HCT116 (cell line): Measurements from ENCODE around the gene SLC8A1. TPM values are rescaled to one million over a fixed set of nuclear protein-coding genes. Genes with fewer than 3 reads are reported as not detected.

Source experiments
- ATAC-seq: fragments of 200-7000 bp; cut with Tn5 transposase; 2 replicates; pipeline ENCODE4 v1.9.1; 2020; ENCODE audit warnings: mild to moderate bottlenecking, moderate library complexity
- BruUV-seq: library from RNA; stranded (reverse); fragments of 400-500 nt; replicated peaks from 2 replicates; lab custom pipeline; 2021; lab: Mats Ljungman, UMichigan
- CTCF ChIA-PET: fragments of 300-600 bp; sonication (Branson Sonifier 250); formaldehyde crosslinking; loops from one replicate; lab custom pipeline; 2021; ENCODE audit warnings: antibody characterized with exemption; lab: Charles Lee
- POLR2A ChIA-PET: fragments of 300-600, 350-600 bp; sonication (Branson Sonifier 250); formaldehyde crosslinking; loops from one replicate; lab custom pipeline; 2021; ENCODE audit warnings: antibody characterized with exemption; lab: Charles Lee
- RAD21 ChIA-PET, 2 experiments: fragments of 300-600 bp; sonication (Branson Sonifier 250); formaldehyde crosslinking; loops; one replicate each; lab custom pipeline; 2023; ENCODE audit warnings: low total read pairs in 2 of 2; ENCODE audit not compliant: uncharacterized antibody in 2 of 2, unreplicated experiment in 2 of 2, low non-redundant PET in 1 of 2; lab: Charles Lee
- DNase-seq: peaks from one replicate; pipeline ENCODE4 v3.0.0-alpha.2; 2010; ENCODE audit warnings: low read depth, low spot score
- H2AFZ ChIP-seq: fragments of 200-600 bp; shearing (Covaris generic), sonication (generic); 2 replicates; pipeline ENCODE4 v1.6.1; 2017; ENCODE audit warnings: low read depth, mixed run types, mixed read lengths, antibody characterized with exemption, low read length; ENCODE audit not compliant: poor library complexity, severe bottlenecking
- H3K27ac ChIP-seq: 2 replicates; pipeline ENCODE4 v1.5.1; 2012; ENCODE audit warnings: low read depth, low read length
- H3K27me3 ChIP-seq: fragments of 200-600 bp; sonication (generic); 2 replicates; pipeline ENCODE4 v1.6.1; 2016; ENCODE audit warnings: mixed run types, low read length, mixed read lengths; ENCODE audit not compliant: insufficient read depth
- H3K36me3 ChIP-seq, 2 experiments: fragments of 200-500 bp in 1 of 2; fragments of 200-600 bp in 1 of 2; sonication (Bioruptor generic) in 1 of 2; sonication (generic) in 1 of 2; 2 replicates each; pipeline versions ENCODE4 v1.5.1 to v1.6.1; 2014 to 2016; ENCODE audit warnings: low read length in 2 of 2, inconsistent platforms in 1 of 2, mixed read lengths in 1 of 2, mixed run types in 1 of 2; ENCODE audit not compliant: insufficient read depth in 2 of 2, control insufficient read depth in 1 of 2
- H3K4me1 ChIP-seq, 2 experiments: fragments of 200-600 bp in 1 of 2; sonication (generic) in 1 of 2; 2 replicates each; pipeline versions ENCODE4 v1.5.1 to v1.6.1; 2012 to 2017; ENCODE audit warnings: low read length in 2 of 2, inconsistent platforms in 1 of 2, mild to moderate bottlenecking in 1 of 2, mixed read lengths in 1 of 2, mixed run types in 1 of 2, moderate library complexity in 1 of 2; ENCODE audit not compliant: insufficient read depth in 2 of 2, control insufficient read depth in 1 of 2
- H3K4me2 ChIP-seq: fragments of 200-600 bp; sonication (generic); 2 replicates; pipeline ENCODE4 v1.6.1; 2017; ENCODE audit warnings: mixed run types, low read length, mixed read lengths
- H3K4me3 ChIP-seq, 2 experiments: fragments of 200-600 bp in 1 of 2; sonication (generic) in 1 of 2; replicated peaks in 1 of 2; 2 replicates each; pipeline ENCODE4 v1.5.1; 2011 to 2016; ENCODE audit warnings: low read length in 2 of 2, control low read depth in 1 of 2, low read depth in 1 of 2, mild to moderate bottlenecking in 1 of 2, mixed read lengths in 1 of 2, mixed run types in 1 of 2
- H3K79me2 ChIP-seq: fragments of 200-600 bp; sonication (generic); 2 replicates; pipeline ENCODE4 v1.6.1; 2017; ENCODE audit warnings: mild to moderate bottlenecking, mixed run types, low read length, moderate library complexity, mixed read lengths; ENCODE audit not compliant: insufficient read depth
- H3K9ac ChIP-seq: fragments of 200-600 bp; sonication (generic); 2 replicates; pipeline ENCODE4 v1.6.1; 2016; ENCODE audit warnings: low read length, mixed read lengths
- H3K9me2 ChIP-seq: fragments of 200-600 bp; sonication (generic), shearing (Covaris generic); 2 replicates; pipeline ENCODE4 v1.6.1; 2017; ENCODE audit warnings: mixed run types, mild to moderate bottlenecking, moderate library complexity; ENCODE audit not compliant: insufficient read depth
- H3K9me3 ChIP-seq, 2 experiments: fragments of 200-500 bp in 1 of 2; fragments of 200-600 bp in 1 of 2; sonication (Bioruptor generic) in 1 of 2; sonication (generic) in 1 of 2; 2 replicates each; pipeline ENCODE4 v1.6.1; 2014 to 2017; ENCODE audit warnings: low read length in 2 of 2, mixed read lengths in 2 of 2, inconsistent platforms in 1 of 2, low read depth in 1 of 2, mild to moderate bottlenecking in 1 of 2, mixed run types in 1 of 2, moderate library complexity in 1 of 2; ENCODE audit not compliant: control insufficient read depth in 1 of 2, insufficient read depth in 1 of 2
- H4K20me1 ChIP-seq: fragments of 200-600 bp; sonication (generic), shearing (Covaris generic); 2 replicates; pipeline ENCODE4 v1.6.1; 2017; ENCODE audit warnings: mixed run types, mild to moderate bottlenecking, moderate library complexity; ENCODE audit not compliant: insufficient read depth
- CBX3 ChIP-seq: IDR thresholded peaks from 2 replicates; pipeline ENCODE4 v1.6.1; 2012; ENCODE audit warnings: low read depth
- CEBPB ChIP-seq: IDR thresholded peaks from 2 replicates; pipeline ENCODE4 v1.6.1; 2012; ENCODE audit warnings: low read depth
- EGR1 ChIP-seq: IDR thresholded peaks from 2 replicates; pipeline ENCODE4 v1.6.1; 2012; ENCODE audit warnings: low read depth
- FOSL1 ChIP-seq: IDR thresholded peaks from 2 replicates; pipeline ENCODE4 v1.6.1; 2012; ENCODE audit warnings: low read depth
- JUND ChIP-seq: IDR thresholded peaks from 2 replicates; pipeline ENCODE4 v1.6.1; 2012
- SP1 ChIP-seq: IDR thresholded peaks from 2 replicates; pipeline ENCODE4 v1.6.1; 2012; ENCODE audit warnings: low read depth
- SRF ChIP-seq: IDR thresholded peaks from 2 replicates; pipeline ENCODE4 v1.6.1; 2012; ENCODE audit warnings: low read depth
- YY1 ChIP-seq: IDR thresholded peaks from 2 replicates; pipeline ENCODE4 v1.6.1; 2011; ENCODE audit warnings: low read length, low read depth, moderate library complexity, mild to moderate bottlenecking; ENCODE audit not compliant: insufficient replicate concordance; ENCODE audit errors: extremely low read depth
- ZNF274 ChIP-seq: fragments of 200-500 bp; sonication (Bioruptor generic); IDR thresholded peaks from 2 replicates; pipeline ENCODE4 v1.6.1; 2014; ENCODE audit warnings: mild to moderate bottlenecking, low read depth, low read length, inconsistent platforms
- intact Hi-C: fragments of 100-400 bp; cut with micrococcal nuclease; formaldehyde crosslinking; loops from 2 replicates; pipeline ENCODE4 v1.10.0; 2022
- total RNA-seq: library from RNA; stranded (reverse); gene quantifications from one replicate; pipeline ENCODE4 v1.2.1, GENCODE V29; 2021; ENCODE audit not compliant: unreplicated experiment
- TF ChIP-seq, protein P1 (sequence below): IDR thresholded peaks from 2 replicates; pipeline ENCODE4 v1.6.1; 2012; ENCODE audit warnings: low read depth
- TF ChIP-seq, protein P2 (sequence below): IDR thresholded peaks from 2 replicates; pipeline ENCODE4 v1.6.1; 2012
- TF ChIP-seq, protein P3 (sequence below), 3 experiments: fragments of 200-600 bp in 1 of 3; sonication (generic) in 1 of 3; IDR thresholded peaks in 2 of 3; conservative IDR thresholded peaks in 1 of 3; 2 replicates each; pipeline ENCODE4 v1.5.1; 2012 to 2017; ENCODE audit warnings: low read depth in 2 of 3, low read length in 2 of 3, antibody characterized with exemption in 1 of 3, borderline replicate concordance in 1 of 3, control low read depth in 1 of 3, mild to moderate bottlenecking in 1 of 3, mixed read lengths in 1 of 3, mixed run types in 1 of 3, moderate library complexity in 1 of 3; ENCODE audit not compliant: insufficient read depth in 1 of 3

The SLC8A1 gene
- total RNA-seq, 1 experiment from 2014 or later: 0.07 TPM

DNA sequence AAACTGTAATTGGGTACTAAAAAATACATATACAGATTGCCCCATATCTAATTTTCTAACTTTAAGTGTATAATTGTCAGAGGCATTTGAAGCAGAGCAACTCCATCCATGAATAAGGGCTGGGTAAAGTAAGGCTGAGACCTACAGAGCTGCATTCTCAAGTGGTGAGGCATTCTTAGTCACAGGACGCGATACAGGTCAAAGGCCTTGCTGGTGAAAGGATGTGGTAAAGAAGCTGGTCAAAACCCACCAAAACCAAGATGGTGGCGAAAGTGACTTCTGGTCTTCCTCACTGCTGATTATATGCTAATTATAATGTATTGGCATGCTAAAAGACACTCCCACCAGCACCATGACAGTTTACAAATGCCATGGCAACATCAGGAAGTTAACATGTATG, 50.0 kb downstream of the SLC8A1 start:
- no peaks in the 10 kb centered on the region for H3K36me3 ChIP-seq
- no peaks in the 10 kb centered on the region for H3K9me2 ChIP-seq
- no TSS peak for BruUV-seq
- peak overlapping the region in 1 of 2 experiments; percentile 25; a peak in 2 of 4 replicates for H3K4me3 ChIP-seq
- H3K27ac ChIP-seq: no peak overlapping the region
- ChIA-PET RAD21 (no interaction called here), CTCF (no interaction called here), POLR2A (no interaction called here)
- H3K9ac ChIP-seq: no peak overlapping the region
- peak overlapping the region; percentile 64 for H3K4me2 ChIP-seq
- TF ChIP-seq CEBPB: 0 out of 2 replicates have a peak, but pooled peaks have one; percentile 14
- TF ChIP-seq CBX3: peak; percentile 91
- TF ChIP-seq, protein P1, sequence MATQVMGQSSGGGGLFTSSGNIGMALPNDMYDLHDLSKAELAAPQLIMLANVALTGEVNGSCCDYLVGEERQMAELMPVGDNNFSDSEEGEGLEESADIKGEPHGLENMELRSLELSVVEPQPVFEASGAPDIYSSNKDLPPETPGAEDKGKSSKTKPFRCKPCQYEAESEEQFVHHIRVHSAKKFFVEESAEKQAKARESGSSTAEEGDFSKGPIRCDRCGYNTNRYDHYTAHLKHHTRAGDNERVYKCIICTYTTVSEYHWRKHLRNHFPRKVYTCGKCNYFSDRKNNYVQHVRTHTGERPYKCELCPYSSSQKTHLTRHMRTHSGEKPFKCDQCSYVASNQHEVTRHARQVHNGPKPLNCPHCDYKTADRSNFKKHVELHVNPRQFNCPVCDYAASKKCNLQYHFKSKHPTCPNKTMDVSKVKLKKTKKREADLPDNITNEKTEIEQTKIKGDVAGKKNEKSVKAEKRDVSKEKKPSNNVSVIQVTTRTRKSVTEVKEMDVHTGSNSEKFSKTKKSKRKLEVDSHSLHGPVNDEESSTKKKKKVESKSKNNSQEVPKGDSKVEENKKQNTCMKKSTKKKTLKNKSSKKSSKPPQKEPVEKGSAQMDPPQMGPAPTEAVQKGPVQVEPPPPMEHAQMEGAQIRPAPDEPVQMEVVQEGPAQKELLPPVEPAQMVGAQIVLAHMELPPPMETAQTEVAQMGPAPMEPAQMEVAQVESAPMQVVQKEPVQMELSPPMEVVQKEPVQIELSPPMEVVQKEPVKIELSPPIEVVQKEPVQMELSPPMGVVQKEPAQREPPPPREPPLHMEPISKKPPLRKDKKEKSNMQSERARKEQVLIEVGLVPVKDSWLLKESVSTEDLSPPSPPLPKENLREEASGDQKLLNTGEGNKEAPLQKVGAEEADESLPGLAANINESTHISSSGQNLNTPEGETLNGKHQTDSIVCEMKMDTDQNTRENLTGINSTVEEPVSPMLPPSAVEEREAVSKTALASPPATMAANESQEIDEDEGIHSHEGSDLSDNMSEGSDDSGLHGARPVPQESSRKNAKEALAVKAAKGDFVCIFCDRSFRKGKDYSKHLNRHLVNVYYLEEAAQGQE: no peak
- peak; percentile 79 for TF ChIP-seq JUND
- 0 out of 2 replicates have a peak, but pooled peaks have one; percentile 27 for TF ChIP-seq EGR1
- peak; percentile 87 for TF ChIP-seq FOSL1
- TF ChIP-seq SP1: peak; percentile 73
- peak; percentile 55; the same call in 1 of the 2 replicates for TF ChIP-seq SRF
- TF ChIP-seq ZNF274: no peak
- TF ChIP-seq YY1: peak; percentile 46
- TF ChIP-seq, protein P2, sequence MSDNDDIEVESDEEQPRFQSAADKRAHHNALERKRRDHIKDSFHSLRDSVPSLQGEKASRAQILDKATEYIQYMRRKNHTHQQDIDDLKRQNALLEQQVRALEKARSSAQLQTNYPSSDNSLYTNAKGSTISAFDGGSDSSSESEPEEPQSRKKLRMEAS: peak; percentile 40; the same call in 1 of the 2 replicates
- TF ChIP-seq, protein P3, sequence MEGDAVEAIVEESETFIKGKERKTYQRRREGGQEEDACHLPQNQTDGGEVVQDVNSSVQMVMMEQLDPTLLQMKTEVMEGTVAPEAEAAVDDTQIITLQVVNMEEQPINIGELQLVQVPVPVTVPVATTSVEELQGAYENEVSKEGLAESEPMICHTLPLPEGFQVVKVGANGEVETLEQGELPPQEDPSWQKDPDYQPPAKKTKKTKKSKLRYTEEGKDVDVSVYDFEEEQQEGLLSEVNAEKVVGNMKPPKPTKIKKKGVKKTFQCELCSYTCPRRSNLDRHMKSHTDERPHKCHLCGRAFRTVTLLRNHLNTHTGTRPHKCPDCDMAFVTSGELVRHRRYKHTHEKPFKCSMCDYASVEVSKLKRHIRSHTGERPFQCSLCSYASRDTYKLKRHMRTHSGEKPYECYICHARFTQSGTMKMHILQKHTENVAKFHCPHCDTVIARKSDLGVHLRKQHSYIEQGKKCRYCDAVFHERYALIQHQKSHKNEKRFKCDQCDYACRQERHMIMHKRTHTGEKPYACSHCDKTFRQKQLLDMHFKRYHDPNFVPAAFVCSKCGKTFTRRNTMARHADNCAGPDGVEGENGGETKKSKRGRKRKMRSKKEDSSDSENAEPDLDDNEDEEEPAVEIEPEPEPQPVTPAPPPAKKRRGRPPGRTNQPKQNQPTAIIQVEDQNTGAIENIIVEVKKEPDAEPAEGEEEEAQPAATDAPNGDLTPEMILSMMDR (IDR thresholded peaks at IDR 0.05 in 2 of 3, conservative IDR thresholded peaks at IDR 0.05 in 1 of 3; ENCODE audit: borderline replicate concordance in 1 of 3, insufficient read depth in 1 of 3, low read depth in 2 of 3, low read length in 2 of 3): no peak
- H2AFZ ChIP-seq: peak overlapping the region; percentile 81
- H4K20me1 ChIP-seq: no peaks in the 10 kb centered on the region
- intact Hi-C loops: no loop called here
- DNase-seq: peak; percentile 66
- H3K27me3 ChIP-seq: no peaks in the 10 kb centered on the region
- peaks cover 4 to 24% of the 10 kb centered on the region in 2 experiments; a peak in 3 of 4 replicates for H3K4me1 ChIP-seq
- H3K79me2 ChIP-seq: no peaks in the 10 kb centered on the region
- no peaks in the 10 kb centered on the region for H3K9me3 ChIP-seq
- peak; percentile 96 for ATAC-seq
